GM12878 (cell line): ENCODE data around the gene C1R. TPM values are rescaled to one million over a fixed set of nuclear protein-coding genes. Genes with fewer than 3 reads are reported as not detected.
A peak's percentile ranks its signal among the peaks of the same experiment; 100 is the strongest.

Experiments
- ATAC-seq: fragments of 200-7000 bp; cut with Tn5 transposase; 3 replicates; pipeline ENCODE4 v1.9.1; 2020; ENCODE audit warnings: mild to moderate bottlenecking, moderate library complexity
- BruUV-seq: library from RNA; stranded (reverse); fragments of 400-500 nt; replicated peaks from 2 replicates; lab custom pipeline; 2021; lab: Mats Ljungman, UMichigan
- CTCF ChIA-PET: fragments of 300-600 bp; sonication (Branson Sonifier 250); formaldehyde crosslinking; extraction: SDS; loops from one replicate; lab custom pipeline; 2021; ENCODE audit warnings: inconsistent platforms; lab: Yijun Ruan, JAX
- POLR2A ChIA-PET: fragments of 350-600 bp; formaldehyde crosslinking; extraction: SDS; loops from one replicate; lab custom pipeline; 2021; ENCODE audit warnings: inconsistent platforms; lab: Charles Lee
- RAD21 ChIA-PET: fragments of 300-600 bp; sonication (Branson Sonifier 250); formaldehyde crosslinking; loops from one replicate; lab custom pipeline; 2023; ENCODE audit warnings: antibody characterized with exemption; ENCODE audit not compliant: unreplicated experiment; lab: Charles Lee
- SMC1A ChIA-PET: fragments of 300-600 bp; sonication (Branson Sonifier 250); formaldehyde crosslinking; loops from one replicate; lab custom pipeline; 2023; ENCODE audit not compliant: unreplicated experiment, uncharacterized antibody; lab: Charles Lee
- DNase-seq: peaks from one replicate; pipeline ENCODE4 v3.0.0-alpha.2; 2011; ENCODE audit warnings: low read depth, low spot score
- FAIRE-seq: peaks from 3 replicates; lab custom pipeline; 2011; peaks lifted over from hg19 to GRCh38; lab: Jason Lieb, UNC
- H2AFZ ChIP-seq: 2 replicates; pipeline ENCODE4 v1.6.0; 2011; ENCODE audit warnings: low read depth, low read length, control low read depth; ENCODE audit not compliant: control insufficient read depth
- H3K27ac ChIP-seq: 2 replicates; pipeline ENCODE4 v1.5.1; 2011; ENCODE audit warnings: control low read depth; ENCODE audit not compliant: control insufficient read depth, insufficient read depth
- H3K27me3 ChIP-seq, 2 experiments: replicated peaks in 1 of 2; 2 replicates each; pipeline versions ENCODE4 v1.6.0 to v1.6.1; 2011; ENCODE audit warnings: low read length in 1 of 2; ENCODE audit not compliant: control insufficient read depth in 2 of 2, insufficient read depth in 2 of 2
- H3K36me3 ChIP-seq, 2 experiments: 2 replicates each; pipeline ENCODE4 v1.5.1; 2011; ENCODE audit warnings: low read length in 1 of 2; ENCODE audit not compliant: control insufficient read depth in 2 of 2, insufficient read depth in 2 of 2
- H3K4me1 ChIP-seq: 2 replicates; pipeline ENCODE4 v1.6.1; 2011; ENCODE audit warnings: mild to moderate bottlenecking, low read length, moderate library complexity, mixed read lengths; ENCODE audit not compliant: control insufficient read depth, insufficient read depth
- H3K4me2 ChIP-seq: 2 replicates; pipeline ENCODE4 v1.6.0; 2011; ENCODE audit warnings: control low read depth; ENCODE audit not compliant: control insufficient read depth, insufficient read depth
- H3K4me3 ChIP-seq: fragments of 200-600 bp; sonication (generic); 2 replicates; pipeline ENCODE4 v1.5.1; 2016
- H3K79me2 ChIP-seq: 2 replicates; pipeline ENCODE4 v1.6.0; 2011; ENCODE audit warnings: low read length; ENCODE audit not compliant: control insufficient read depth, insufficient read depth
- H3K9ac ChIP-seq: 2 replicates; pipeline ENCODE4 v1.8.0; 2011; ENCODE audit warnings: low read length, control low read depth, mixed read lengths; ENCODE audit not compliant: control insufficient read depth, insufficient read depth
- H3K9me3 ChIP-seq: replicated peaks from 3 replicates; pipeline ENCODE4 v1.5.1; 2011; ENCODE audit warnings: mild to moderate bottlenecking, low read length; ENCODE audit not compliant: control insufficient read depth, insufficient read depth
- H4K20me1 ChIP-seq: 2 replicates; pipeline ENCODE4 v1.6.0; 2011; ENCODE audit not compliant: control insufficient read depth, insufficient read depth
- CEBPB ChIP-seq, 2 experiments: fragments of 150-350 bp in 1 of 2; IDR thresholded peaks; 2 replicates each; pipeline ENCODE4 v1.6.1; 2012 to 2014; ENCODE audit warnings: low read depth in 2 of 2, low read length in 2 of 2, borderline replicate concordance in 1 of 2, inconsistent platforms in 1 of 2
- CHD1 ChIP-seq: IDR thresholded peaks from 2 replicates; pipeline ENCODE4 v1.6.1; 2012; ENCODE audit warnings: low read depth, low read length, improper control_type of control experiment
- CHD2 ChIP-seq: IDR thresholded peaks from 2 replicates; pipeline ENCODE4 v1.6.1; 2011; ENCODE audit warnings: low read depth, low read length, improper control_type of control experiment, borderline replicate concordance
- CHD4 ChIP-seq: fragments of 200-600 bp; sonication (generic); IDR thresholded peaks from 2 replicates; pipeline ENCODE4 v1.6.1; 2016; ENCODE audit warnings: mild to moderate bottlenecking
- ELK1 ChIP-seq: IDR thresholded peaks from 2 replicates; pipeline ENCODE4 v1.6.1; 2012; ENCODE audit warnings: low read depth, low read length, improper control_type of control experiment
- FOXK2 ChIP-seq: fragments of 450-650 bp; IDR thresholded peaks from 2 replicates; pipeline ENCODE4 v1.6.1; 2017; ENCODE audit warnings: mild to moderate bottlenecking, moderate library complexity
- MEF2A ChIP-seq: IDR thresholded peaks from 2 replicates; pipeline ENCODE4 v1.6.1; 2011; ENCODE audit warnings: low read depth, mild to moderate bottlenecking, low read length, moderate library complexity; ENCODE audit not compliant: insufficient read depth
- MLLT1 ChIP-seq: fragments of 450-650 bp; IDR thresholded peaks from 2 replicates; pipeline ENCODE4 v1.6.1; 2016; ENCODE audit warnings: mild to moderate bottlenecking
- PML ChIP-seq: IDR thresholded peaks from 2 replicates; pipeline ENCODE4 v1.6.1; 2012; ENCODE audit warnings: low read length, inconsistent platforms
- POLR2A ChIP-seq: IDR thresholded peaks from 2 replicates; pipeline ENCODE4 v1.6.1; 2011; ENCODE audit warnings: low read depth, mild to moderate bottlenecking, low read length
- POU2F2 ChIP-seq: IDR thresholded peaks from 3 replicates; pipeline ENCODE4 v1.6.1; 2011; ENCODE audit warnings: low read depth, mild to moderate bottlenecking, low read length, borderline replicate concordance
- RAD21 ChIP-seq: IDR thresholded peaks from 2 replicates; pipeline ENCODE4 v1.6.1; 2011; ENCODE audit warnings: mild to moderate bottlenecking, low read depth, low read length, moderate library complexity; ENCODE audit not compliant: insufficient read depth
- RELB ChIP-seq: fragments of 450-650 bp; IDR thresholded peaks from 2 replicates; pipeline ENCODE4 v1.6.1; 2017; ENCODE audit warnings: low read depth, mild to moderate bottlenecking, moderate library complexity
- RFX5 ChIP-seq: IDR thresholded peaks from 2 replicates; pipeline ENCODE4 v1.6.1; 2011; ENCODE audit warnings: low read depth, low read length, improper control_type of control experiment
- RUNX3 ChIP-seq: IDR thresholded peaks from 2 replicates; pipeline ENCODE4 v1.6.1; 2012; ENCODE audit warnings: low read length, inconsistent platforms
- TAF1 ChIP-seq: IDR thresholded peaks from 2 replicates; pipeline ENCODE4 v1.6.1; 2011; ENCODE audit warnings: mild to moderate bottlenecking, low read depth, low read length, borderline replicate concordance
- TCF7 ChIP-seq: IDR thresholded peaks from 2 replicates; pipeline ENCODE4 v1.6.1; 2014; ENCODE audit warnings: antibody characterized with exemption, borderline replicate concordance
- YY1 ChIP-seq: IDR thresholded peaks from 2 replicates; pipeline ENCODE4 v1.6.1; 2011; ENCODE audit warnings: low read depth, mild to moderate bottlenecking, low read length
- ZNF207 ChIP-seq: fragments of 450-650 bp; IDR thresholded peaks from 2 replicates; pipeline ENCODE4 v1.6.1; 2014; ENCODE audit warnings: antibody characterized with exemption, mild to moderate bottlenecking, borderline replicate concordance
- WGBS: methylation state at CpG from one replicate; pipeline ENCODE4 v1.1.6; 2016; ENCODE audit warnings: low lambda C conversion rate; ENCODE audit not compliant: insufficient replicate concordance, insufficient coverage; ENCODE audit errors: missing lambda C conversion rate; 5-methylcytosine and 5-hydroxymethylcytosine counted together
- in situ Hi-C: fragments of 300-500 bp; cut with MboI; formaldehyde crosslinking; loops from 9 replicates; pipeline ENCODE4 v1.14.3; 2018; ENCODE audit warnings: mixed read lengths
- intact Hi-C: fragments of 100-400 bp; cut with micrococcal nuclease; formaldehyde crosslinking; loops from one replicate; pipeline ENCODE4 v1.14.2; 2022; ENCODE audit not compliant: unreplicated experiment
- polyA plus RNA-seq, 11 experiments: library from polyadenylated mRNA; depleted of rRNA in 4 of 11; unstranded in 6 of 11; stranded (reverse) in 5 of 11; fragments of >200 nt; fragmentation: Nextera tagmentation in 4 of 11; fragmentation: Illumina TruSeq in 1 of 11; extraction: Ambion mirVana in 4 of 11; extraction: Trizol in 1 of 11; gene quantifications; 1 replicate in 1 of 11; 2 replicates in 10 of 11; pipeline versions ENCODE4 v1.2.1 to v1.2.3, GENCODE V29; 2011 to 2016; ENCODE audit warnings: inconsistent platforms in 2 of 11, missing spikeins in 2 of 11, low read depth in 1 of 11
- total RNA-seq, 4 experiments: library from RNA; depleted of rRNA in 3 of 4; stranded (reverse); fragments of >200 nt in 3 of 4; fragmentation: Illumina TruSeq in 1 of 4; extraction: Trizol in 1 of 4; gene quantifications; 2 replicates each; pipeline versions ENCODE4 v1.2.1 to v1.2.3, GENCODE V29; 2013 to 2021

Gene C1R
- total and polyA plus RNA-seq, 10 of the 15 experiments (the other 5 are each of a cell fraction or from before 2014, with no cell fraction given), result 0.31 to 1.9 (median 0.96) TPM; not detected in 1

- ChIA-PET POLR2A (interaction anchor here (0.6 to 7.2 kb wide), 10 partner anchors 10 to 257 kb away, joined by 3 to 55 read pairs (median 4); partner anchors contain the start of genes C12orf57, CDCA3, CLSTN3 and LPCAT3), SMC1A (interaction anchor here (0.8 to 3.5 kb wide), 14 partner anchors 13 to 257 kb away, joined by 3 to 37 read pairs (median 5); partner anchors contain the start of genes C12orf57, LPCAT3, RNU7-1 and USP5), RAD21 (interaction anchor here (0.6 to 7.6 kb wide), 15 partner anchors 15 to 258 kb away, joined by 3 to 89 read pairs (median 4); partner anchors contain the start of genes C12orf57, CDCA3, LPCAT3 and RNU7-1), CTCF (interaction anchor here (0.6 to 7.7 kb wide), 32 partner anchors 10 to 765 kb away, joined by 3 to 61 read pairs (median 4); partner anchors contain the start of genes ATN1, C12orf57, C1R and CDCA3)
- no peaks in the 10 kb centered on the region for H4K20me1 ChIP-seq
- TSS peak; percentile 64 for BruUV-seq
- DNase-seq (no peak), FAIRE-seq (peak; percentile 89), ATAC-seq (peak; percentile 68)
- intact Hi-C loops (loop anchor here (2.0 kb wide), 1 partner anchor 164 kb away; the partner anchor contains the start of gene C12orf57), in situ Hi-C loops (no loop called here)
- H3K9ac ChIP-seq, result peak within 1 kb of the TSS; percentile 100
- H3K4me3 ChIP-seq, result peak within 1 kb of the TSS; percentile 96
- no peaks in the 10 kb centered on the region for H3K27me3 ChIP-seq
- H3K79me2 ChIP-seq, result peaks cover 33% of the 10 kb centered on the region
- H2AFZ ChIP-seq, result peak within 1 kb of the TSS; percentile 93
- H3K4me1 ChIP-seq, result peaks cover 12% of the 10 kb centered on the region
- peak within 1 kb of the TSS; percentile 99 for H3K27ac ChIP-seq
- 8% methylated on average over 21 of the region's 23 CpGs for WGBS
- peaks cover 6% of the 10 kb centered on the region for H3K9me3 ChIP-seq
- peaks cover 0 to 7% of the 10 kb centered on the region in 2 experiments; a peak in 2 of 4 replicates for H3K36me3 ChIP-seq
- H3K4me2 ChIP-seq, result peak within 1 kb of the TSS; percentile 91
- peak; percentile 73; the same call in 1 of the 2 replicates for TF ChIP-seq YY1
- TF ChIP-seq RFX5, result no peak
- TF ChIP-seq POU2F2, result peak; percentile 20; the same call in 1 of the 3 replicates
- TF ChIP-seq PML, result 0 out of 2 replicates have a peak, but pooled peaks have one; percentile 8
- TF ChIP-seq RAD21, result peak; percentile 56; the same call in 1 of the 2 replicates
- TF ChIP-seq CHD1, result no peak
- peak; percentile 47 for TF ChIP-seq RUNX3
- TF ChIP-seq CEBPB (IDR thresholded peaks at IDR 0.05; ENCODE audit: borderline replicate concordance in 1 of 2, low read depth in 2 of 2, low read length in 2 of 2), result peak in 1 of 2 experiments; percentile 72; a peak in 2 of 4 replicates
- 0 out of 2 replicates have a peak, but pooled peaks have one; percentile 13 for TF ChIP-seq POLR2A
- 0 out of 2 replicates have a peak, but pooled peaks have one; percentile 27 for TF ChIP-seq TAF1
- TF ChIP-seq CHD4, result no peak
- TF ChIP-seq ELK1, result peak; percentile 34; the same call in 1 of the 2 replicates
- TF ChIP-seq TCF7, result no peak
- peak; percentile 58; the same call in 1 of the 2 replicates for TF ChIP-seq RELB
- peak; percentile 72; the same call in 1 of the 2 replicates for TF ChIP-seq ZNF207
- peak; percentile 59 for TF ChIP-seq MLLT1
- TF ChIP-seq CHD2, result peak; percentile 77
- TF ChIP-seq FOXK2, result no peak
- TF ChIP-seq MEF2A, result 0 out of 2 replicates have a peak, but pooled peaks have one; percentile 18
Observed at GRCh38 chr12:7108796-7109571, 16.7 kb upstream of the C1R start, which contains the start of gene C1RL. C1RL (minus strand) TSS chr12:7109214; CDS start chr12:7109180, 34 bp downstream.
